HUDEP-2 (cell line): Measurements from ENCODE around the gene MRPL9.
"Not testable (repeated sequence)": the region's sequence is repeated elsewhere in the genome, so short reads cannot be mapped to it uniquely, and the experiment has no call there.

Experiments
- DNase-seq, 76 experiments: peaks; one replicate each; lab custom pipeline; 2025; ENCODE audit not compliant: unreplicated experiment in 76 of 76; lab: John Stamatoyannopoulos, UW

The MRPL9 gene

GRCh38 chr1:151787689-151788088, 24.4 kb upstream of the MRPL9 start:
- DNase-seq = no peak

- DNase-seq = no peak
These were observed 20.5 kb upstream of the MRPL9 start for GRCh38 chr1:151783796-151784195.

GRCh38 chr1:151782741-151783140, 19.4 kb upstream of the MRPL9 start:
- DNase-seq = no peak

DNA sequence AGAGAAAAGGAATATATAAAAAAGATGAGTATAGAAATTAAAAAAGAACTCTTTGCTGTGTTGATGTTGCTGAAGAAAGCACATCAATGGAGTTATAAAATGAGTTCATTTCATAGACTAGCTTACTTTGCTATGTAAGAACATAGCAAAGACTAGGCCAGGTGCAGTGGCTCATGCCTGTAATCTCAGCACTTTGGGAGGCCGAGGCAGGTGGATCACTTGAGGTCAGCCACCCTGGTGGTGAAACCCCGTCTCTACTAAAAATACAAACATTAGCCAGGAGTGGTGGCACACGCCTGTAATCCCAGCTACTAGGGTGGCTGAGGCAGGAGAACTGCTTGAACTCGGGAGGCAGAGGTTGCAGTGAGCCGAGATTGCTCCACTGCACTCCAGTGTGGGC, 18.7 kb upstream of the MRPL9 start:
- not testable (repeated sequence) for DNase-seq

GRCh38 chr1:151780736-151781135, 17.4 kb upstream of the MRPL9 start:
- not testable (repeated sequence) for DNase-seq

GRCh38 chr1:151779852-151780251, 16.6 kb upstream of the MRPL9 start:
- no peak for DNase-seq

- no peak for DNase-seq
These were observed 14.0 kb upstream of the MRPL9 start for GRCh38 chr1:151777317-151777716.

- DNase-seq = no peak
These were observed 13.4 kb upstream of the MRPL9 start for GRCh38 chr1:151776665-151777062.

GRCh38 chr1:151775894-151776664, 12.8 kb upstream of the MRPL9 start:
- DNase-seq = peak in 1 of 76 experiments; percentile 14

DNA sequence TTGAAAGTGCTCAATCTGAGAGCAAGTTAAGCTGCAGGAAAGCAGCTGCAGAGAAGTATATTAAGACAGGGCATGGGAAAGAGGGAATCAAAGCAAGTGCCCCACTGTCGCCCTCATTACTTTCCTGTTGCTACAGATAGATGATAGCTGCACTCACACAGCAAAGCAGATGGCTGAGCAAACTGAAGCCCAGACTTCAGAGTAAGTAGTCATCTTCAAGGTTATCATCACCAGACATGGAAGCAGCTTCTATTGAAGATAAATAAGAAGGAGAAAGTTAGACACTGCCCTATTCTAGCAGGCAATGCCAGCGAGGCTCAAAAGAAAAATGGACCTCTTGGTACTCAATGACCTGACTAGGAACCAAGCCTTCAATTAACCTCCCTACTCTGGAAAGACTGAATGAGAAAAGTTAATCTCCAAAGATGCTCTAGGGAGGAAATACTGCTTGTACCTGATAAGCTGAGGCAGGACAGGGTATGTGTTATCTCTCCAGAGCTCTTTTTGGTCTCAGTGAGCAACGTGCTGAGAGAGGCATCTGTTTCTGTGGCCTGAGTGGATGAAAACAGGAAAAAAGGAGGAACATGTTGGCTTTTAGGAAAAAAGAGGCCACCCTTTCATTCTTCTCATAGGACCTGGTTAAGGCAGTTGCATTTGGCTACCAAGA, 11.1 kb upstream of the MRPL9 start:
- DNase-seq = peak in 50 of 76 experiments; percentile 1 to 75 (median 28)

- DNase-seq = no peak
These were observed 10.4 kb upstream of the MRPL9 start for GRCh38 chr1:151773702-151774101.

DNA sequence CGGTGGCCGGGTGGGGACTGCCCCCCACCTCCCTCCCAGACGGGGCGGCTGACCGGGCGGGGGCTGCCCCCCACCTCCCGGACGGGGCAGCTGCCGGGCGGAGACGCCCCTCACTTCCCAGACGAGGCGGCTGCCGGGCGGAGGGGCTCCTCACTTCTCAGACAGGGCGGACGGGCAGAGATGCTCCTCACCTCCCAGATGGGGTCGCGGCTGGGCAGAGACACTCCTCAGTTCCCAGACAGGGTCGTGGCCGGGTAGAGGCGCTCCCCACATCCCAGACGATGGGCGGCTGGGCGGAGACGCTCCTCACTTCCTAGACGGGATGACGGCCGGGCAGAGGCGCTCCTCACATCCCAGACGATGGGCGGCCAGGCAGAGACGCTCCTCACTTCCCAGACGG, 6.0 kb upstream of the MRPL9 start:
- DNase-seq = not testable (repeated sequence)

DNA sequence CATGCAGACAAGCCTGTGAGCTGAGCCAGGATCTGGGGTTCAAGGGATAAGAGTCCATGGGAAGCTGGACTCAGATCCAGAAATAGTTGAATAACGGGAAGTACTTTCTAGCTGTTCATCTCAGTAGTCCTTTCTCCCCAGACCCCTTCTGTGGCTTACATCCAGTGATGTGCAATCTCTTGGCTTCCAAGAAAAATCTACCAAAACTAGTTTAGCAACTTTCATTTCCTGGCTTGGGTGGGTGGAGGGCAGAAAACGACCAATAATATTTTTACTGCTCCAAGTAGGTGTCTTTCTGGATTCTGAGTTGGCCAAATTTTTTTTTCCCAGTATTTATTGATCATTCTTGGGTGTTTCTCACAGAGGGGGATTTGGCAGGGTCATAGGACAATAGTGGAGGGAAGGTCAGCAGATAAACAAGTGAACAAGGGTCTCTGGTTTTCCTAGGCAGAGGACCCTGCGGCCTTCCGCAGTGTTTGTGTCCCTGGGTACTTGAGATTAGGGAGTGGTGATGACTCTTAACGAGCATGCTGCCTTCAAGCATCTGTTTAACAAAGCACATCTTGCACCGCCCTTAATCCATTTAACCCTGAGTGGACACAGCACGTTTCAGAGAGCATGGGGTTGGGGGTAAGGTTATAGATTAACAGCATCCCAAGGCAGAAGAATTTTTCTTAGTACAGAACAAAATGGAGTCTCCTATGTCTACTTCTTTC, 5.2 kb upstream of the MRPL9 start:
- DNase-seq = not testable (repeated sequence)

- DNase-seq = no peak
These were observed 694 bp upstream of the MRPL9 start for GRCh38 chr1:151763990-151764389.

- DNase-seq = no peak
These were observed 2.5 kb downstream of the MRPL9 start for GRCh38 chr1:151760597-151761385.

GRCh38 chr1:151759241-151759640, 4.1 kb downstream of the MRPL9 start:
- DNase-seq = no peak

GRCh38 chr1:151756291-151756690, 7.0 kb downstream of the MRPL9 start:
- DNase-seq = peak in 6 of 76 experiments; percentile 1 to 21 (median 14)

- DNase-seq = no peak
These were observed 21.8 kb downstream of the MRPL9 start for GRCh38 chr1:151741516-151741915.

DNA sequence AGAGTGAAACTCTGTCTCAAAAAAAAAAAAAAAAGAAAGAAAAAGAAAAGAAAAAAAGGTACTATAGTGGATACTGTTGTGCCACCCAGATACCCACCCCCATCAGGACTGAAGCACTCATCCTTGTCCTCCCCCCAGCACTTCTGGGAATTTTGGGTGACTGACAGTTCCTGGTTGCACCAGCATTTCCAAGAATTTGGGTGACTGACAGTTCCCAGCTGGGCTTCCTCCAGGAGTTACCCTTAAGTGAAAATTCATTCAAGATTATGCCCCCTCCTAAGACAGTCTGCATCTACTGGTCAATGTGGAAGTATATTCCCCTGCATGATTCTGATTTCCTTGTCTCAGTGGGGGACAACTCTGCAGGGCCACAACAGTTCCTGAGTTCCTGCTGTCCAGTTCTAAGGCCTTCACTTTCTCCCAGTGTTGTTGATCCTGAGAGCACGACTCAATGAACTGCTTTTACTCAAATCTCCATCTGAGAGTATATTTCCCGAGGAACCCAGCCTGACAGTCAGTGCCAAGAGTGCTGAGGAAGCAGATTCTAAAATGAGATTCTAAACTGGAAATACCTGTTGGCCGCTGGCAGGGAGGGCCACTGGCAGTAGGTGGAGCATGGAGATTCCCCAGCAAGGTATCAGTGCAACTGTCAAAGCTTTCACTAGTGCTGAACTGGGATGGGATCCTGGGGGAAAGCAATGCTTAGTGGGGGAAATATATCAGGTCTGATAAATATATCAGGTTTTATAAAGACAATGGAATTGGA, 23.5 kb downstream of the MRPL9 start:
- DNase-seq = peak in 12 of 76 experiments; percentile 1 to 55 (median 9)

GRCh38 chr1:151737479-151737878, 25.8 kb downstream of the MRPL9 start:
- no peak for DNase-seq
